ENCODE results near the gene SERPING1.
A peak's percentile ranks its signal among the peaks of the same experiment; 100 is the strongest.

The SERPING1 gene

DNA sequence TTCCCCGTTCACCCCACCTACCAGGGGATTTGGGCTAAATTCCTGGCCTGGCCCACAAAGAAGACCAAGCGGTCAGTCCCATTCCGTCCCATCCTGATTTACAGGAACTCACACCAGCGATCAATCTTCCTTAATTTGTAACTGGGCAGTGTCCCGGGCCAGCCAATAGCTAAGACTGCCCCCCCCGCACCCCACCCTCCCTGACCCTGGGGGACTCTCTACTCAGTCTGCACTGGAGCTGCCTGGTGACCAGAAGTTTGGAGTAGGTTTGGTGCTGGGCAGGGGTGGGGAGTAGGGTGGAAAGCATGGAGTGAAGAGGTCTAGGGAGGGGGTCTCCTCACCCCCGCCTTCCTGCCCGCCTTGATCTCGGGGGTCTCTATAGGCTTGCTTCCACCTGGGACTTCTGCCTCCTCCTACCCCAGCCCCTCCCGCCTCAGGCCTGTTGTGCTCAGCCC is at the start of gene SERPING1:
Gene SERPING1, plus strand, starts transcription at position 225 of the 455 bp plus-strand sequence. CDS start 586 bp downstream, outside the sequence.
- Histone ChIP-seq H3K27ac (ENCODE audit: low read length) (peak within 1 kb of the TSS; percentile 78), H3K36me3 (ENCODE audit: control insufficient read depth in 2 of 2, insufficient read depth in 2 of 2, low read length in 2 of 2) (no peaks in the 10 kb centered on the region), H3K9me3 (ENCODE audit: control insufficient read depth in 2 of 2, low read length in 2 of 2) (no peaks in the 10 kb centered on the region), H3K9ac (ENCODE audit: low read length in 2 of 2) (peak within 1 kb of the TSS; percentile 56 to 73), H3K4me3 (ENCODE audit: low read length in 2 of 2) (peak within 1 kb of the TSS; percentile 78 to 86), H3K27me3 (ENCODE audit: control insufficient read depth in 1 of 2, insufficient read depth in 2 of 2, low read length in 2 of 2) (no peaks in the 10 kb centered on the region), H3K4me1 (ENCODE audit: control insufficient read depth, insufficient read depth, low read length) (peaks cover 15% of the 10 kb centered on the region)

DNA sequence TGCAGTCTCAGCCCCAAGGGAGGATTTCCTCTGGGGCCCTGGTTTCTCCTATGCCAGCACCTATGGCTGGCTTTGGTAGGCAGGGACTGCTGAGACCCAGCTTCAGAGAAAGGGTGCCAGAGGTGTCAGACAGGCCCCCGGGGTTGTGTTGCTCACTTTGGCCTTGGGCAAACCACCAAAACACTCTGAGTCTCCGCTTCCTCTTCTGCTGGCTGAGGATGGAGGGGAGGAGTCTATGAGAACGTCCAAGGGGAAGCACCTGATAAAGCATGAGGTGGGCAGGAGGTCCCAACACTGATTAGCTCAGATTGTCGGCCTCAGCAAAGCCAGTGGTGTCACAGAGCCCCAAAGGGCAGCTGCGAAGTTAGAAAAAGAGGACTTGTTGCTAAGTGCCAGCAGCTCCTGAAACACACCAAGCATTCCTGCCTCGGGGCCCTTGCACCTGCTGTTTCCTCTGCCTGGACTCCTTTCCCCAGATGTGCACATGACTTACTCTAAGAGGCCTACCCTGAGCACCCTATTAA is 49.6 kb upstream of the SERPING1 start:
- H3K4me3 ChIP-seq (ENCODE audit: low read length in 2 of 2) = no peak overlapping the region
- no peaks in the 10 kb centered on the region for H3K4me1 ChIP-seq (ENCODE audit: control insufficient read depth, insufficient read depth, low read length)
- H3K9me3 ChIP-seq (ENCODE audit: control insufficient read depth in 2 of 2, low read length in 2 of 2) = no peaks in the 10 kb centered on the region
- H3K27me3 ChIP-seq (ENCODE audit: control insufficient read depth in 1 of 2, insufficient read depth in 2 of 2, low read length in 2 of 2) = no peaks in the 10 kb centered on the region
- H3K27ac ChIP-seq (ENCODE audit: low read length) = no peak overlapping the region
- no peak overlapping the region for H3K9ac ChIP-seq (ENCODE audit: low read length in 2 of 2)
- H3K36me3 ChIP-seq (ENCODE audit: control insufficient read depth in 2 of 2, insufficient read depth in 2 of 2, low read length in 2 of 2) = peaks cover 17 to 21% of the 10 kb centered on the region in 2 donors

DNA sequence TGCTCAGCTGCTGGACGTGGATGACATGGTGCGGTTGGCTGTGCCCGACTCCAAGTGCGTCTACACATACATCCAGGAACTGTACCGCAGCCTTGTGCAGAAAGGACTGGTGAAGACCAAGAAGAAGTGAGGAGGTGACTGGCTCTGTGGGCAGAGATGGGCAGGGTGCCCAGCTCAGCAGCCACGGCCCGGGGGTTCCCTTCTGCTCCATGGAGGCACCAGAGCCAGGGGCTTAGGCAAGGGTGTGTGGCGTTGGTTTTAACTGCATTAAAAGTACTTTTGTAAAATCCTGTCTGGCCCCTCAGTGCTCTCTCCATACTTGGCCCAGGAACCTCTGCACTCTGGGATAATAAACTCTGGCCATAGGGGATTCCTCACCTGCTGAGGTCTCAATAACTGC is 47.5 kb upstream of the SERPING1 start:
- Histone ChIP-seq H3K9me3 (ENCODE audit: control insufficient read depth in 2 of 2, low read length in 2 of 2) (no peaks in the 10 kb centered on the region), H3K27me3 (ENCODE audit: control insufficient read depth in 1 of 2, insufficient read depth in 2 of 2, low read length in 2 of 2) (no peaks in the 10 kb centered on the region), H3K9ac (ENCODE audit: low read length in 2 of 2) (no peak overlapping the region), H3K4me1 (ENCODE audit: control insufficient read depth, insufficient read depth, low read length) (no peaks in the 10 kb centered on the region), H3K36me3 (ENCODE audit: control insufficient read depth in 2 of 2, insufficient read depth in 2 of 2, low read length in 2 of 2) (peaks cover 28 to 38% of the 10 kb centered on the region in 2 donors), H3K4me3 (ENCODE audit: low read length in 2 of 2) (no peak overlapping the region), H3K27ac (ENCODE audit: low read length) (no peak overlapping the region)

DNA sequence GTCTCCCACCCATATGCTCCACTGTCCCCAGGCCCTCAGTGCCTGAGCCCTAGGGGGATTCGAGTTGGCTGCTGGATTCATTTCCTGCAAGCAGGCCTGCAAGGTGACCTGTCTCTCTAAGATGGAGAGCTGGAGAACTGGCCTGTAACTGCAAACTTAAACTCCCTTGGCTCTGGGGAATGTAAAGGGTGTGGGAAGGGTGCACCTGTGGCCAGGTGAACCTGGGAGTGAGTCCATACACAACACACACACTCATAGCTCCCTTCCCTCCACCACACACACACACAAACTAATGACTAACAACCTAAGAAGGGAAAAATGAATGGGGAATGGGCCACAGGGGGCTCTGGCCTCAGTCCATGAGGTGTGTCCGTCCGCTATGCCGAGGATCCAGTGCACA is 45.5 kb upstream of the SERPING1 start:
- Histone ChIP-seq H3K9me3 (ENCODE audit: control insufficient read depth in 2 of 2, low read length in 2 of 2) (no peaks in the 10 kb centered on the region), H3K27ac (ENCODE audit: low read length) (no peak overlapping the region), H3K9ac (ENCODE audit: low read length in 2 of 2) (no peak overlapping the region), H3K36me3 (ENCODE audit: control insufficient read depth in 2 of 2, insufficient read depth in 2 of 2, low read length in 2 of 2) (peaks cover 31 to 43% of the 10 kb centered on the region in 2 donors), H3K4me1 (ENCODE audit: control insufficient read depth, insufficient read depth, low read length) (no peaks in the 10 kb centered on the region), H3K4me3 (ENCODE audit: low read length in 2 of 2) (no peak overlapping the region), H3K27me3 (ENCODE audit: control insufficient read depth in 1 of 2, insufficient read depth in 2 of 2, low read length in 2 of 2) (no peaks in the 10 kb centered on the region)

DNA sequence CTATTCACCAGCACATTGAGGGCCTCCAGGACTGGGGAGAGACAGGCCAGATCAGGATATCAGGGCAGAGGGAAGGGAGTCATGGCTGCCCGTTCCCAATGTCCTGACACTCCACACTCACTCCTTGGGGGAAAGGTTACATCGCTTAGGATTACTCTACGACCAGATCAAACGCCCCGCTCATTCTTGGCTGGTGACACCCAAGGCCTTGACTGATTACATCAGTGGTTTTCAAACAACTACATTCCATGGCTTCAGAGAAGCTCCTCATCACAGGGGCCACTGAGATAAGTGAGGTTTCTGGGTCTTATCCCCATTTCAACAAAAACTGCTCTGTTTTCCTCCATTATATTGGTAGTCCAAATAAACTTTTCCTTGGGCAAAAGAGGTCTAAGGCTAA is 45.0 kb upstream of the SERPING1 start:
- no peak overlapping the region for H3K4me3 ChIP-seq (ENCODE audit: low read length in 2 of 2)
- no peaks in the 10 kb centered on the region for H3K27me3 ChIP-seq (ENCODE audit: control insufficient read depth in 1 of 2, insufficient read depth in 2 of 2, low read length in 2 of 2)
- H3K36me3 ChIP-seq (ENCODE audit: control insufficient read depth in 2 of 2, insufficient read depth in 2 of 2, low read length in 2 of 2) = peaks cover 31 to 44% of the 10 kb centered on the region in 2 donors
- no peak overlapping the region for H3K27ac ChIP-seq (ENCODE audit: low read length)
- no peaks in the 10 kb centered on the region for H3K4me1 ChIP-seq (ENCODE audit: control insufficient read depth, insufficient read depth, low read length)
- H3K9me3 ChIP-seq (ENCODE audit: control insufficient read depth in 2 of 2, low read length in 2 of 2) = no peaks in the 10 kb centered on the region
- H3K9ac ChIP-seq (ENCODE audit: low read length in 2 of 2) = no peak overlapping the region

DNA sequence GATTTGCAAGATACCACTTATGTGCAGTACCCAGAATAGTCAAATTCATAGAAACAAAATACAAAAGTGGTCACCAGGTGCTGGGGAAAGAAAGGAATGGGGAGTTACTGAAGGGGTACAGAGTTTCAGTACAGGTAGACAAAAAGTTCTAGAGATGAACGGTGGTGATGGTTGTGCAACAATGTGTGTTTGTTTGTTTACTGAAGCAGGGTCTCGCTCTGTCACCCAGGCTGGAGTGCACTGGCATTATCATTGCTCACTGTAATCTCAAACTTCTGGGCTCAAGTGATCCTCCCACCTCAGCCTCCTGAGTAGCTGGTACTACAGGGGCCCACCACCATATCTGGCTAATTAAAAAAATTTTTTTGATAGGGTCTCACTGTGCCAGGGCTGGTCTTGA is 42.1 kb upstream of the SERPING1 start:
- Histone ChIP-seq H3K36me3 (ENCODE audit: control insufficient read depth in 2 of 2, insufficient read depth in 2 of 2, low read length in 2 of 2) (peaks cover 28 to 45% of the 10 kb centered on the region in 2 donors), H3K27ac (ENCODE audit: low read length) (no peak overlapping the region), H3K4me1 (ENCODE audit: control insufficient read depth, insufficient read depth, low read length) (no peaks in the 10 kb centered on the region), H3K9me3 (ENCODE audit: control insufficient read depth in 2 of 2, low read length in 2 of 2) (no peaks in the 10 kb centered on the region), H3K9ac (ENCODE audit: low read length in 2 of 2) (no peak overlapping the region), H3K27me3 (ENCODE audit: control insufficient read depth in 1 of 2, insufficient read depth in 2 of 2, low read length in 2 of 2) (no peaks in the 10 kb centered on the region), H3K4me3 (ENCODE audit: low read length in 2 of 2) (no peak overlapping the region)

DNA sequence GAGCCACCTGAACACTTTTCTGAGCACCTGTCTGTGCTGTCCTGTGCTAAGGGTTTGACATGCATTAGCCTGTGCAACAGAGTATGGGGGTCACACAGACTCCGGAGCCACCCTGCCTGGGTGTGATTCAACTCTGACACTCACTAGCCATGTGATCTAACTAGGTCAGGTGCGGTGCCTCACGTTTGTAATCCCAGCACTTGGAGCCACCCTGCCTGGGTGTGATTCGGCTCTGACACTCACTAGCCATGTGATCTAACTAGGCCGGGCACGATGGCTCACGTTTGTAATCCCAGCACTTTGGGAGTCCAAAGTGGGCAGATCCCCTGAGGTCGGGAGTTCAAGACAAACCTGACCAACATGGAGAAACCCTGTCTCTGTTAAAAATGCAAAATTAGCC is 41.4 kb upstream of the SERPING1 start:
- Histone ChIP-seq H3K27me3 (ENCODE audit: control insufficient read depth in 1 of 2, insufficient read depth in 2 of 2, low read length in 2 of 2) (no peaks in the 10 kb centered on the region), H3K27ac (ENCODE audit: low read length) (no peak overlapping the region), H3K36me3 (ENCODE audit: control insufficient read depth in 2 of 2, insufficient read depth in 2 of 2, low read length in 2 of 2) (peaks cover 27 to 43% of the 10 kb centered on the region in 2 donors), H3K9me3 (ENCODE audit: control insufficient read depth in 2 of 2, low read length in 2 of 2) (no peaks in the 10 kb centered on the region), H3K4me1 (ENCODE audit: control insufficient read depth, insufficient read depth, low read length) (no peaks in the 10 kb centered on the region), H3K4me3 (ENCODE audit: low read length in 2 of 2) (no peak overlapping the region), H3K9ac (ENCODE audit: low read length in 2 of 2) (no peak overlapping the region)

DNA sequence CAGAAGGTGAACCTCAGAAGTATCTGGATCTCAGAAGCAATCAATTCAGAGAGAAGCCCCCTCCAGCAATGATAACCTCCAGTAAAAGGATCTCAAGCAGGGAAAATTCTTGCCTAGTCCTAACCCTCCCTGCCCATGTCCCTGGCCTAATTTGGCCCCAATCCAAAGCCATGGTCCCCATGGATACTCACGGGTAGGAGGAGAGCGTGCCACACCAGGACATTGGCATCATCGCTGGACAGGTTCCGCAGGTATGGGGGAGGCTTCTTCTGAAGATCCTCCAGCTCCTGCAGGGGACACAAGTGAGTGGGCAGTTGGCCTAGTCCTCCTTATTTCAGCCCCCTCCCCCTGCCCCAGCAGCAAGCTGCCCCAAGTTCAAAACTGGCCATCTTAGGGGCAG is 37.3 kb upstream of the SERPING1 start:
- Histone ChIP-seq H3K27ac (ENCODE audit: low read length) (no peak overlapping the region), H3K4me1 (ENCODE audit: control insufficient read depth, insufficient read depth, low read length) (no peaks in the 10 kb centered on the region), H3K9me3 (ENCODE audit: control insufficient read depth in 2 of 2, low read length in 2 of 2) (no peaks in the 10 kb centered on the region), H3K4me3 (ENCODE audit: low read length in 2 of 2) (no peak overlapping the region), H3K36me3 (ENCODE audit: control insufficient read depth in 2 of 2, insufficient read depth in 2 of 2, low read length in 2 of 2) (peaks cover 3 to 18% of the 10 kb centered on the region in 2 donors), H3K9ac (ENCODE audit: low read length in 2 of 2) (no peak overlapping the region), H3K27me3 (ENCODE audit: control insufficient read depth in 1 of 2, insufficient read depth in 2 of 2, low read length in 2 of 2) (no peaks in the 10 kb centered on the region)

DNA sequence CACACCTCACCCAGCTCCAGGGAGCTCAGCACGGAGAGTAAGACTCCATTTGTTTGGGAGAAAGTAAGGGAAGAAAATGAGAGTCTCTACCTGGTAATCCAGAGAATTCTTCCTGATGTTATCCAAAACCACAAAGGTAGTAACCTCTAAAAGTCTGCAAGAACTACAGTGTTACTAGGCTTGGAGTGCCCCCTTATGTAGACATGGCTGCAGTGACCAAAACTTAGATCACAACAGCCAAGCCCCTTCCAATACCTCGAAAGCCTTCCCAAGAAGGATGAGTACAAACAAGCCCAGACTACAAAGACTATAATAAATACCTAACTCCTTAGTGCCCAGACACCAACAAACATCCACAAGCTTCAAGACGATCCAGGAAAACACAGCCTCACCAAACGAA is 34.9 kb upstream of the SERPING1 start:
- no peak overlapping the region for H3K9ac ChIP-seq (ENCODE audit: low read length in 2 of 2)
- H3K27ac ChIP-seq (ENCODE audit: low read length) = no peak overlapping the region
- H3K9me3 ChIP-seq (ENCODE audit: control insufficient read depth in 2 of 2, low read length in 2 of 2) = no peaks in the 10 kb centered on the region
- no peaks in the 10 kb centered on the region for H3K27me3 ChIP-seq (ENCODE audit: control insufficient read depth in 1 of 2, insufficient read depth in 2 of 2, low read length in 2 of 2)
- H3K4me1 ChIP-seq (ENCODE audit: control insufficient read depth, insufficient read depth, low read length) = peaks cover 12% of the 10 kb centered on the region
- H3K36me3 ChIP-seq (ENCODE audit: control insufficient read depth in 2 of 2, insufficient read depth in 2 of 2, low read length in 2 of 2) = peaks cover 0 to 11% of the 10 kb centered on the region in 2 donors
- H3K4me3 ChIP-seq (ENCODE audit: low read length in 2 of 2) = no peak overlapping the region

DNA sequence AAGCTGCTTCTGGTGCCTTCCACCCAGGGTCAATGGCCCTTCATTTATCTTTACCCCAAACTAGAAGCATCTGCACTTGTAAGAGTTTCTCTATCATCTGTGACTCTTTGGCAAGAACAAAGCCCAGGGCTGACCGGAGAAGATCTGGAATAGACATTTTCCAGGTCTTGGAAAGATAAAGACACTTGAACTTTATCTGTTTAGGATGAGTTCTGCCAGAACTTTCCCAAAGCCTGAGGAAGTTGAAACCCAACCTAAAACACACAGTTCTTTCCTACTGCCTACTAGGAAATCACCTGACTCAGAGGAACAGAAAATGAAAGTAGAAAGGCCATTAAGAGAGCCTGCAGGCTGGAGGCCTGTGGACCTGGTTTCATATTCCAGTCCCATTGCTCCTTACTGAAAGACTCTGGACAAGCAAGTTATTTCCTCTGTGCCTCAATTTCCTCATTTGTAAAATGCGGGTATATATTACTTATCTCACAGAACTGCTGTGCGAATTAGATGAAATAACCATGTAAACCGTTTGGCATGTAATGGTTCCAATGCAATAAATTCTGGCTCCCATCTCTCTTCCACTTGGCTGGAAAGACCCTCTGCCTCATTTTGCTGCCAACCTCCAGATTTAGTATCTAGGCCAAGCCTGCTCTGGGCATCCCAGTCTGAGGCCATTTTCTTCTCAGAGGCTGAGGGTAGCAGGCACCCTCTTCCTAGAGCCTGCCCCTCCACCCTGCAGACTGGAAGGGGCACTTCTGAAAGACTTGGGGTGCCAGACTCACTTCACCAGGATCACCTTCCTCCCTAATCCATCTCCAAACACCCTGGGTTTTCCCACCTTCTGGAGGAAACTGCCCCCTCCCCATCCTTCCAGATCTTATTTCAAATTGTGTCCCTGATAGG is 31.2 kb upstream of the SERPING1 start:
- Histone ChIP-seq H3K9me3 (ENCODE audit: control insufficient read depth in 2 of 2, low read length in 2 of 2) (no peaks in the 10 kb centered on the region), H3K4me1 (ENCODE audit: control insufficient read depth, insufficient read depth, low read length) (peaks cover 24% of the 10 kb centered on the region), H3K27me3 (ENCODE audit: control insufficient read depth in 1 of 2, insufficient read depth in 2 of 2, low read length in 2 of 2) (no peaks in the 10 kb centered on the region), H3K27ac (ENCODE audit: low read length) (peak overlapping the region; percentile 70), H3K4me3 (ENCODE audit: low read length in 2 of 2) (peak overlapping the region; percentile 74 to 92), H3K9ac (ENCODE audit: low read length in 2 of 2) (peak overlapping the region; percentile 51 to 61), H3K36me3 (ENCODE audit: control insufficient read depth in 2 of 2, insufficient read depth in 2 of 2, low read length in 2 of 2) (peaks cover 0 to 2% of the 10 kb centered on the region in 2 donors)
